ENCODE measurements around the gene SFXN4.

SFXN4 gene

GRCh38 chr10:119177708-119178371 is 12.3 kb upstream of the SFXN4 start:
- TF ChIP-seq GLIS3 (CRISPR knock-in tag; IDR thresholded peaks at IDR 0.05) (no peak), ISL1 (CRISPR knock-in tag; IDR thresholded peaks at IDR 0.05) (no peak), PPARA (CRISPR knock-in tag; IDR thresholded peaks at IDR 0.05; ENCODE audit: borderline replicate concordance) (no peak), TCF4 (CRISPR knock-in tag; IDR thresholded peaks at IDR 0.05; ENCODE audit: borderline replicate concordance) (no peak), ZNF565 (CRISPR knock-in tag; conservative IDR thresholded peaks at IDR 0.05; ENCODE audit: low read depth) (no peak), ZNF70 (CRISPR knock-in tag; IDR thresholded peaks at IDR 0.05) (no peak), PATZ1 (CRISPR knock-in tag; IDR thresholded peaks at IDR 0.05; ENCODE audit: borderline replicate concordance) (no peak), POU6F1 (CRISPR knock-in tag; IDR thresholded peaks at IDR 0.05; ENCODE audit: borderline replicate concordance, low read depth) (no peak), ZFP3 (CRISPR knock-in tag; IDR thresholded peaks at IDR 0.05) (no peak), ZC3H10 (CRISPR knock-in tag; IDR thresholded peaks at IDR 0.05) (no peak), ZNF8 (CRISPR knock-in tag; IDR thresholded peaks at IDR 0.05) (no peak), TOX (CRISPR knock-in tag; IDR thresholded peaks at IDR 0.05; ENCODE audit: borderline replicate concordance) (no peak), CSDC2 (CRISPR knock-in tag; IDR thresholded peaks at IDR 0.05) (no peak), TSHZ2 (CRISPR knock-in tag; IDR thresholded peaks at IDR 0.05) (no peak), RARB (CRISPR knock-in tag; IDR thresholded peaks at IDR 0.05) (no peak), CREB5 (CRISPR knock-in tag; IDR thresholded peaks at IDR 0.05; ENCODE audit: low read depth) (no peak)
- ATAC-seq: peak; percentile 43

- ATAC-seq: no peak
- TF ChIP-seq CSRNP3 (CRISPR knock-in tag; IDR thresholded peaks at IDR 0.05): no peak
- no peak for TF ChIP-seq ZNF565 (CRISPR knock-in tag; conservative IDR thresholded peaks at IDR 0.05; ENCODE audit: low read depth)
- no peak for TF ChIP-seq ZFP3 (CRISPR knock-in tag; IDR thresholded peaks at IDR 0.05)
- TF ChIP-seq PPARA (CRISPR knock-in tag; IDR thresholded peaks at IDR 0.05; ENCODE audit: borderline replicate concordance): no peak
- TF ChIP-seq OSR1 (CRISPR knock-in tag; IDR thresholded peaks at IDR 0.05): no peak
- TF ChIP-seq ARNTL (CRISPR knock-in tag; IDR thresholded peaks at IDR 0.05; ENCODE audit: borderline replicate concordance, low read depth): no peak
- no peak for TF ChIP-seq TOX (CRISPR knock-in tag; IDR thresholded peaks at IDR 0.05; ENCODE audit: borderline replicate concordance)
- no peak for TF ChIP-seq ISL1 (CRISPR knock-in tag; IDR thresholded peaks at IDR 0.05)
Measured at GRCh38 chr10:119176166-119176565, 10.7 kb upstream of the SFXN4 start.

GRCh38 chr10:119174109-119174508 is 8.6 kb upstream of the SFXN4 start:
- no peak for ATAC-seq
- no peak for TF ChIP-seq ZFP30 (CRISPR knock-in tag; IDR thresholded peaks at IDR 0.05)
- TF ChIP-seq CREB5 (CRISPR knock-in tag; IDR thresholded peaks at IDR 0.05; ENCODE audit: low read depth): no peak
- TF ChIP-seq CSDC2 (CRISPR knock-in tag; IDR thresholded peaks at IDR 0.05): no peak
- no peak for TF ChIP-seq ESRRG (CRISPR knock-in tag; IDR thresholded peaks at IDR 0.05)
- no peak for TF ChIP-seq POU6F1 (CRISPR knock-in tag; IDR thresholded peaks at IDR 0.05; ENCODE audit: borderline replicate concordance, low read depth)
- TF ChIP-seq SNAI2 (CRISPR knock-in tag; IDR thresholded peaks at IDR 0.05): no peak
- TF ChIP-seq CSRNP3 (CRISPR knock-in tag; IDR thresholded peaks at IDR 0.05): no peak
